WTC11 (cell line): ENCODE results near the gene ZNF627. TPM values are rescaled to one million over a fixed set of nuclear protein-coding genes. Genes with fewer than 3 reads are reported as not detected.
A peak's percentile ranks its signal among the peaks of the same experiment; 100 is the strongest.

Source experiments
- ATAC-seq: fragments of 200-7000 bp; cut with Tn5 transposase; 2 replicates; pipeline ENCODE4 v1.10.0; 2021; ENCODE audit warnings: mild to moderate bottlenecking, moderate library complexity
- CTCF ChIA-PET: fragments of 300-600 bp; sonication (Branson Sonifier 250); formaldehyde crosslinking; loops from one replicate; lab custom pipeline; 2021; ENCODE audit warnings: antibody characterized with exemption; lab: Charles Lee
- POLR2A ChIA-PET: fragments of 350-600 bp; sonication (Branson Sonifier 250); formaldehyde crosslinking; loops from one replicate; lab custom pipeline; 2021; ENCODE audit warnings: antibody characterized with exemption; lab: Charles Lee
- DNase-seq: peaks from one replicate; pipeline ENCODE4 v3.0.0; 2021; ENCODE audit warnings: low spot score
- H3K27ac Mint-ChIP-seq: 2 replicates; pipeline ENCODE4 v1.8.0; 2021; ENCODE audit warnings: mixed read lengths
- H3K27me3 Mint-ChIP-seq: 2 replicates; pipeline ENCODE4 v1.8.0; 2021; ENCODE audit warnings: low read depth, mild to moderate bottlenecking, moderate library complexity, mixed read lengths
- H3K36me3 Mint-ChIP-seq: 2 replicates; pipeline ENCODE4 v1.8.0; 2021; ENCODE audit warnings: mixed read lengths
- H3K4me1 Mint-ChIP-seq: 2 replicates; pipeline ENCODE4 v1.8.0; 2022; ENCODE audit warnings: mixed read lengths
- H3K4me3 Mint-ChIP-seq: 2 replicates; pipeline ENCODE4 v1.8.0; 2021; ENCODE audit warnings: mild to moderate bottlenecking, moderate library complexity, mixed read lengths
- H3K9me3 Mint-ChIP-seq: 2 replicates; pipeline ENCODE4 v1.8.0; 2021; ENCODE audit warnings: mixed read lengths
- CREB1 ChIP-seq: sonication (generic); formaldehyde crosslinking; IDR thresholded peaks from 2 replicates; pipeline ENCODE4 v1.8.0; 2023; ENCODE audit warnings: mild to moderate bottlenecking, missing genetic modification reagents
- HMGA2 ChIP-seq: fragments of 250-450 bp; sonication (Bioruptor Pico); IDR thresholded peaks from 2 replicates; pipeline ENCODE4 v1.4.0; 2021; ENCODE audit warnings: mild to moderate bottlenecking, moderate library complexity
- OVOL2 ChIP-seq: fragments of 250-450 bp; sonication (Bioruptor Pico); IDR thresholded peaks from 2 replicates; pipeline ENCODE4 v1.9.0; 2021; ENCODE audit warnings: mild to moderate bottlenecking, borderline replicate concordance
- PRRX2 ChIP-seq: fragments of 250-450 bp; sonication (Bioruptor Pico); IDR thresholded peaks from 2 replicates; pipeline ENCODE4 v1.8.0; 2021; ENCODE audit warnings: mild to moderate bottlenecking
- TEAD1 ChIP-seq: sonication (generic); formaldehyde crosslinking; IDR thresholded peaks from 2 replicates; pipeline ENCODE4 v1.8.0; 2022; ENCODE audit warnings: mild to moderate bottlenecking, missing genetic modification reagents
- ZNF671 ChIP-seq: fragments of 250-450 bp; sonication (Bioruptor Pico); IDR thresholded peaks from 2 replicates; pipeline ENCODE4 v1.8.0; 2021; ENCODE audit warnings: mild to moderate bottlenecking
- total RNA-seq: library from RNA; stranded (reverse); gene quantifications from 3 replicates; pipeline ENCODE4 v1.2.3, GENCODE V29; 2021
- TF ChIP-seq, protein P1 (sequence below): sonication (generic); formaldehyde crosslinking; IDR thresholded peaks from 2 replicates; pipeline ENCODE4 v1.8.0; 2022; ENCODE audit warnings: mild to moderate bottlenecking, missing genetic modification reagents
- TF ChIP-seq, protein P2 (sequence below): sonication (generic); formaldehyde crosslinking; conservative IDR thresholded peaks from 2 replicates; pipeline ENCODE4 v1.8.1; 2022; ENCODE audit warnings: mild to moderate bottlenecking, missing genetic modification reagents
- TF ChIP-seq, protein P3 (sequence below): sonication (generic); formaldehyde crosslinking; IDR thresholded peaks from 2 replicates; pipeline ENCODE4 v1.8.1; 2023; ENCODE audit warnings: mild to moderate bottlenecking, missing genetic modification reagents
- TF ChIP-seq, protein P4 (sequence below): fragments of 200-600 bp; IDR thresholded peaks from 2 replicates; pipeline ENCODE4 v1.8.0; 2022; ENCODE audit warnings: antibody characterized with exemption
- TF ChIP-seq, protein P5 (sequence below): fragments of 250-450 bp; sonication (Bioruptor Pico); IDR thresholded peaks from 2 replicates; pipeline ENCODE4 v2.1.2; 2022; ENCODE audit warnings: mild to moderate bottlenecking, moderate library complexity
- TF ChIP-seq, protein P6 (sequence below): sonication (generic); formaldehyde crosslinking; IDR thresholded peaks from 2 replicates; pipeline ENCODE4 v1.8.1; 2023; ENCODE audit warnings: mild to moderate bottlenecking, moderate library complexity, missing genetic modification reagents

The ZNF627 gene
- total RNA-seq, 1 experiment from 2014 or later: 12.6 TPM

DNA sequence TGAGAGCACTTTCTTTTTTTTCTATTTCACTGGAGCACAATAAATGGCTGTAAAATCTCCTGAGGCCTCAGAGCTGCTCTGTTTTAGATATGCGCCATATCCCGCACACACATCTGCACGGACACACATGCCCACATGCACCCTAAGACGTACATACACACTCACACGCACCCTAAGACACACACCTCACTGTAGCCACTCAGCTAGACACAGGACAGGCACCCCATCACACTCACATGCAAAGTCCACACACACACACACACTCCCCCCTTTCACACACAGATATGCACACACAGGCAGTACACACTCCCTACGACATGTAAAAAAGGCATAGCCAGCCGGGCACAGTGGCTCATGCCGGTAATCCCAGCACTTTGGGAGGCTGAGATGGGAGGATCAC is 47.0 kb upstream of the ZNF627 start:
- Mint-ChIP-seq H3K4me1 (no peaks in the 10 kb centered on the region), H3K27me3 (no peaks in the 10 kb centered on the region), H3K9me3 (no peaks in the 10 kb centered on the region), H3K27ac (0 out of 2 replicates have a peak overlapping the region, but pooled peaks have one; percentile 60), H3K36me3 (peaks cover 10% of the 10 kb centered on the region), H3K4me3 (no peak overlapping the region)
- TF ChIP-seq, protein P1, sequence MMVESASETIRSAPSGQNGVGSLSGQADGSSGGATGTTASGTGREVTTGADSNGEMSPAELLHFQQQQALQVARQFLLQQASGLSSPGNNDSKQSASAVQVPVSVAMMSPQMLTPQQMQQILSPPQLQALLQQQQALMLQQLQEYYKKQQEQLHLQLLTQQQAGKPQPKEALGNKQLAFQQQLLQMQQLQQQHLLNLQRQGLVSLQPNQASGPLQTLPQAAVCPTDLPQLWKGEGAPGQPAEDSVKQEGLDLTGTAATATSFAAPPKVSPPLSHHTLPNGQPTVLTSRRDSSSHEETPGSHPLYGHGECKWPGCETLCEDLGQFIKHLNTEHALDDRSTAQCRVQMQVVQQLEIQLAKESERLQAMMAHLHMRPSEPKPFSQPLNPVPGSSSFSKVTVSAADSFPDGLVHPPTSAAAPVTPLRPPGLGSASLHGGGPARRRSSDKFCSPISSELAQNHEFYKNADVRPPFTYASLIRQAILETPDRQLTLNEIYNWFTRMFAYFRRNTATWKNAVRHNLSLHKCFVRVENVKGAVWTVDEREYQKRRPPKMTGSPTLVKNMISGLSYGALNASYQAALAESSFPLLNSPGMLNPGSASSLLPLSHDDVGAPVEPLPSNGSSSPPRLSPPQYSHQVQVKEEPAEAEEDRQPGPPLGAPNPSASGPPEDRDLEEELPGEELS: no peak
- TF ChIP-seq TEAD1 (CRISPR knock-in tag) (no peak), CREB1 (CRISPR knock-in tag) (no peak), HMGA2 (CRISPR knock-in tag) (no peak), ZNF671 (CRISPR knock-in tag) (no peak), OVOL2 (CRISPR knock-in tag) (no peak), PRRX2 (CRISPR knock-in tag) (no peak)
- TF ChIP-seq, protein P2, sequence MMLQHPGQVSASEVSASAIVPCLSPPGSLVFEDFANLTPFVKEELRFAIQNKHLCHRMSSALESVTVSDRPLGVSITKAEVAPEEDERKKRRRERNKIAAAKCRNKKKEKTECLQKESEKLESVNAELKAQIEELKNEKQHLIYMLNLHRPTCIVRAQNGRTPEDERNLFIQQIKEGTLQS (CRISPR knock-in tag): no peak
- TF ChIP-seq, protein P3, sequence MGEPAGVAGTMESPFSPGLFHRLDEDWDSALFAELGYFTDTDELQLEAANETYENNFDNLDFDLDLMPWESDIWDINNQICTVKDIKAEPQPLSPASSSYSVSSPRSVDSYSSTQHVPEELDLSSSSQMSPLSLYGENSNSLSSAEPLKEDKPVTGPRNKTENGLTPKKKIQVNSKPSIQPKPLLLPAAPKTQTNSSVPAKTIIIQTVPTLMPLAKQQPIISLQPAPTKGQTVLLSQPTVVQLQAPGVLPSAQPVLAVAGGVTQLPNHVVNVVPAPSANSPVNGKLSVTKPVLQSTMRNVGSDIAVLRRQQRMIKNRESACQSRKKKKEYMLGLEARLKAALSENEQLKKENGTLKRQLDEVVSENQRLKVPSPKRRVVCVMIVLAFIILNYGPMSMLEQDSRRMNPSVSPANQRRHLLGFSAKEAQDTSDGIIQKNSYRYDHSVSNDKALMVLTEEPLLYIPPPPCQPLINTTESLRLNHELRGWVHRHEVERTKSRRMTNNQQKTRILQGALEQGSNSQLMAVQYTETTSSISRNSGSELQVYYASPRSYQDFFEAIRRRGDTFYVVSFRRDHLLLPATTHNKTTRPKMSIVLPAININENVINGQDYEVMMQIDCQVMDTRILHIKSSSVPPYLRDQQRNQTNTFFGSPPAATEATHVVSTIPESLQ (CRISPR knock-in tag): no peak
- ChIA-PET CTCF (no interaction called here), POLR2A (interaction anchor here (0.9 kb wide), 1 partner anchor 21 kb away, joined by 4 read pairs; the partner anchor contains the start of gene ECSIT)
- no peak for ATAC-seq
- DNase-seq: no peak

DNA sequence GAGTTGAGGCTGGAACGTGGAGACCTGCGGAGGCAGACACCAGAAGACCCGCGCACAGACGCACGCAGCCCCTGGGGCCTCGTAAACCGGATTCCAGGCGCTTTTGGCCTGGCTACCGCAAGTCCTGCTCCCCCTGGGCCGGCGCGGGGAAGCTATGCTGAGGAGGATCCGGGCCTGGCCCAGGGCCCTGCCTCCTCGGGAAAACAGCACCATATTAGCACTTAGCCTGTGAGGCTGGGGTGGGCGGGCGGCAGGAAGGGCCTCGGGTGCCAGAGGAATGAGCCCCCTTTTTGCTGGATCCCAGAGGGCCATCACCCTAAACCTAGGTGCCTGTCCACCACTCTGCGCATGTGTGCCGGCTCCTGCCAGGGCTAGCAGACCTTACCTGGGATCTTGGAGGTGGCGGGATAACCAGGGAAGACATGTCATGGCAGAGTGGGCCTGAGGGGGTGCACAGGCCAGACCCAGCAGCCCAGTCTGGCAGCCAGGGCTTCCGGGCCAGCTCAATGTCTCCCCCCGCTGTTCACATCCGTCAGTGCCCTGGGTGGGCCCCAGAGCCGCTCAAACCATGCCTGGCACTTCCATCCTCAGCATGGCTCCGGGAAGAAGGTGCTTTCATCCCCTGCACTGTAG is 45.6 kb upstream of the ZNF627 start:
- ATAC-seq: peak; percentile 95
- H3K36me3 Mint-ChIP-seq: peaks cover 13% of the 10 kb centered on the region
- no peaks in the 10 kb centered on the region for H3K27me3 Mint-ChIP-seq
- no peaks in the 10 kb centered on the region for H3K4me1 Mint-ChIP-seq
- no peaks in the 10 kb centered on the region for H3K9me3 Mint-ChIP-seq
- TF ChIP-seq, protein P4, sequence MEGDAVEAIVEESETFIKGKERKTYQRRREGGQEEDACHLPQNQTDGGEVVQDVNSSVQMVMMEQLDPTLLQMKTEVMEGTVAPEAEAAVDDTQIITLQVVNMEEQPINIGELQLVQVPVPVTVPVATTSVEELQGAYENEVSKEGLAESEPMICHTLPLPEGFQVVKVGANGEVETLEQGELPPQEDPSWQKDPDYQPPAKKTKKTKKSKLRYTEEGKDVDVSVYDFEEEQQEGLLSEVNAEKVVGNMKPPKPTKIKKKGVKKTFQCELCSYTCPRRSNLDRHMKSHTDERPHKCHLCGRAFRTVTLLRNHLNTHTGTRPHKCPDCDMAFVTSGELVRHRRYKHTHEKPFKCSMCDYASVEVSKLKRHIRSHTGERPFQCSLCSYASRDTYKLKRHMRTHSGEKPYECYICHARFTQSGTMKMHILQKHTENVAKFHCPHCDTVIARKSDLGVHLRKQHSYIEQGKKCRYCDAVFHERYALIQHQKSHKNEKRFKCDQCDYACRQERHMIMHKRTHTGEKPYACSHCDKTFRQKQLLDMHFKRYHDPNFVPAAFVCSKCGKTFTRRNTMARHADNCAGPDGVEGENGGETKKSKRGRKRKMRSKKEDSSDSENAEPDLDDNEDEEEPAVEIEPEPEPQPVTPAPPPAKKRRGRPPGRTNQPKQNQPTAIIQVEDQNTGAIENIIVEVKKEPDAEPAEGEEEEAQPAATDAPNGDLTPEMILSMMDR: peak; percentile 35; the same call in 1 of the 2 replicates
- TF ChIP-seq, protein P5, sequence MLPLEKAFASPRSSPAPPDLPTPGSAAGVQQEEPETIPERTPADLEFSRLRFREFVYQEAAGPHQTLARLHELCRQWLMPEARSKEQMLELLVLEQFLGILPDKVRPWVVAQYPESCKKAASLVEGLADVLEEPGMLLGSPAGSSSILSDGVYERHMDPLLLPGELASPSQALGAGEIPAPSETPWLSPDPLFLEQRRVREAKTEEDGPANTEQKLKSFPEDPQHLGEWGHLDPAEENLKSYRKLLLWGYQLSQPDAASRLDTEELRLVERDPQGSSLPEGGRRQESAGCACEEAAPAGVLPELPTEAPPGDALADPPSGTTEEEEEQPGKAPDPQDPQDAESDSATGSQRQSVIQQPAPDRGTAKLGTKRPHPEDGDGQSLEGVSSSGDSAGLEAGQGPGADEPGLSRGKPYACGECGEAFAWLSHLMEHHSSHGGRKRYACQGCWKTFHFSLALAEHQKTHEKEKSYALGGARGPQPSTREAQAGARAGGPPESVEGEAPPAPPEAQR (CRISPR knock-in tag): no peak
- TF ChIP-seq, protein P6, sequence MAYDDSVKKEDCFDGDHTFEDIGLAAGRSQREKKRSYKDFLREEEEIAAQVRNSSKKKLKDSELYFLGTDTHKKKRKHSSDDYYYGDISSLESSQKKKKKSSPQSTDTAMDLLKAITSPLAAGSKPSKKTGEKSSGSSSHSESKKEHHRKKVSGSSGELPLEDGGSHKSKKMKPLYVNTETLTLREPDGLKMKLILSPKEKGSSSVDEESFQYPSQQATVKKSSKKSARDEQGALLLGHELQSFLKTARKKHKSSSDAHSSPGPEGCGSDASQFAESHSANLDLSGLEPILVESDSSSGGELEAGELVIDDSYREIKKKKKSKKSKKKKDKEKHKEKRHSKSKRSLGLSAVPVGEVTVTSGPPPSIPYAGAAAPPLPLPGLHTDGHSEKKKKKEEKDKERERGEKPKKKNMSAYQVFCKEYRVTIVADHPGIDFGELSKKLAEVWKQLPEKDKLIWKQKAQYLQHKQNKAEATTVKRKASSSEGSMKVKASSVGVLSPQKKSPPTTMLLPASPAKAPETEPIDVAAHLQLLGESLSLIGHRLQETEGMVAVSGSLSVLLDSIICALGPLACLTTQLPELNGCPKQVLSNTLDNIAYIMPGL (CRISPR knock-in tag): peak; percentile 53; the same call in 1 of the 2 replicates
- CTCF ChIA-PET: interaction anchor here (0.6 to 1.6 kb wide), 15 partner anchors 10 to 168 kb away, joined by 3 to 12 read pairs (median 4); partner anchors contain the start of genes CNN1 and EPOR
- POLR2A ChIA-PET: interaction anchor here (1.2 kb wide), 1 partner anchor 13 kb away, joined by 3 read pairs; the partner anchor contains the start of gene CNN1
- no peak overlapping the region for H3K27ac Mint-ChIP-seq
- DNase-seq: peak; percentile 73
- H3K4me3 Mint-ChIP-seq: no peak overlapping the region
